Coronary artery (tissue), 2 donors: ENCODE measurements around the gene KIAA1191.

ENCODE experiments used
- DNase-seq: peaks from one replicate; pipeline ENCODE4 v3.0.0-alpha.2; 2017; ENCODE audit warnings: low spot score
- H3K27ac ChIP-seq, 2 donors: fragments of 200-600 bp; sonication (generic); one replicate each; pipeline ENCODE4 v1.5.1; 2016 to 2019
- H3K4me3 ChIP-seq: fragments of 200-600 bp; sonication (generic); 2 replicates; pipeline ENCODE4 v1.5.1; 2016; ENCODE audit warnings: mild to moderate bottlenecking, moderate library complexity
- CTCF ChIP-seq: fragments of 200-600 bp; sonication (generic); IDR thresholded peaks from one replicate; pipeline ENCODE4 v1.5.1; 2019; ENCODE audit warnings: antibody characterized with exemption

Gene KIAA1191

GRCh38 chr5:176362233-176362490, 598 bp upstream of the KIAA1191 start:
- no peak for DNase-seq
- H3K4me3 ChIP-seq, result peak overlapping the region; percentile 83
- H3K27ac ChIP-seq, result peak overlapping the region; percentile 70 to 74

GRCh38 chr5:176360894-176361436, 599 bp downstream of the KIAA1191 start:
- Histone ChIP-seq H3K27ac (peak overlapping the region; percentile 70 to 74), H3K4me3 (peak overlapping the region; percentile 83)
- peak; percentile 76 for DNase-seq
- TF ChIP-seq CTCF, result no peak

More at GRCh38 chr5:176362233-176362490, 598 bp upstream of the KIAA1191 start:
- TF ChIP-seq CTCF, result no peak

DNA sequence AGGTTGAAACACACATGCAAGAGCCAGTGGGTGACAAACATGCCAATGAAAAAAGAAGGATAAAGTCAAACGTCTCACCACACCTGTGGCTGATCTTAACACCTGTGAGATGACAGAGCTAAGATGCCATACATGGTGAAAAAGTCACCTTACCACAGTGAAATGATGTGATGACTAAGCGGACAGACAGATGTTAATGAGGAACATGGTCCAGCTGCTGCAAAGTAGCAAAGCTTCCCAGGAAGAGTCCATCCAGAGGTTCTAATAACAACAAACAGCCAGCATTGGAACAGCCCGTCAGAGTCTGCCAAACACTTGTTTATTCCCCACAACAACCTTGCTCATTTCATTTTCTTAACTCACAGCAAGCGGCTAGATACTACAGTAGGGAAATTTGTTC, 1.9 kb downstream of the KIAA1191 start:
- no peak for TF ChIP-seq CTCF
- H3K27ac ChIP-seq, result no peak overlapping the region
- H3K4me3 ChIP-seq, result peak overlapping the region; percentile 24
- no peak for DNase-seq

DNA sequence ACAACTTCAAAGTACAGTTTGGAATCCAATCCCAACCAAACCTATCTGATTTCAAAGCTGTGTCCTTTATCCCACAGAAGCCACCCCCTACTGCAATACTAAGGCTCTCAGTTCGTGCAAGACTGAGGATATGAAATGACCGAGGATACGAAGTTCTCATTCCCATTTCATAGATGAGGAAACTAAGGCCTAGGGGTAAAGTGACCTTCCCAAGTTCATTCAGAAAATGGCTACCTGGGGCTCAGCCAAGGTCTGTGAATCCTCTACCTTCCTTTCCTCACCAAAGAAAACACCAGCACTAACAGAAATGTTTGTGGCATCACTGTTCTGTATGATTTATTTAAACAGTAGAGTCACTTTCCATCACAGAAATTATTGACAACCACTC, 5.4 kb downstream of the KIAA1191 start:
- Histone ChIP-seq H3K27ac (no peak overlapping the region), H3K4me3 (no peak overlapping the region)
- no peak for TF ChIP-seq CTCF
- DNase-seq, result no peak

GRCh38 chr5:176355400-176356178, 6.0 kb downstream of the KIAA1191 start:
- TF ChIP-seq CTCF, result no peak
- Histone ChIP-seq H3K27ac (no peak overlapping the region), H3K4me3 (no peak overlapping the region)
- no peak for DNase-seq

GRCh38 chr5:176353533-176353932, 8.0 kb downstream of the KIAA1191 start:
- H3K27ac ChIP-seq, result no peak overlapping the region
- H3K4me3 ChIP-seq, result no peak overlapping the region
- no peak for TF ChIP-seq CTCF
- no peak for DNase-seq

DNA sequence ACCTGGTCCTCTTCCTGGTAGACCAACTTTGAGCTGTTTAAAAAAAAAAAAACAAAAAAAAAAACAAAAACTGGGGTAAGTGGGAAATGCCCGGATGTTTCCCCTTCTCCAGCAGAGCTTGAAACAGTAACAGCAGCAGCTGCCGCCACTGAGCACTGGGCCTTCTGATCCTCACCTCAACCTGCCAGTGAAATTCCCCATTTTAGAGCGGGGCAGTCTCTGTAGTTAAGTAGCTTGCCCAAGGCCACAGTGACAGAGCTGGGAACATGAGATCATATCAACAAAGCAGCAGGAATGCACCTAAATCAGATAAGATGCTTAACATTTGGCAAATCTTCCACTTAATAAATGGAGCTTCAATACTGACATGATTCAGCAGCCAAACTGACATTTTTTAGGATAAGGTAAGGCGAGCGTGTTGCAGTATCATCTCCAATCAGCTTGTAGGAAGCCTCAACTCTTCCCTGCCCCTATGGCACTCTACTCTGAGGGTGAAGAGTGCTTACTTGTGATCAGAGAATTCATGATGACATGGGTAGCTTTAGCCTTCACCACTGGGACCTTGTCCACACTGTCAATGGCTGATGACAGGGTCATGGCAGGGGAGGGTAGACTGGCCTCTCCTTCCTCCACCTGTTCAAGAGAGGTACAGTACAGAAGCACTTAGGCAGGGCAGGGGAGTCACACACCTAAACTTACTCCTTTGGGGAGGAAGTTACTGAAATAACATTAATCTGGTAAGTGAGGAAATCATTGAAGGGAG, 9.3 kb downstream of the KIAA1191 start:
- no peak for DNase-seq
- Histone ChIP-seq H3K4me3 (no peak overlapping the region), H3K27ac (no peak overlapping the region)
- TF ChIP-seq CTCF, result no peak
